SK-N-SH (cell line): ENCODE data around the gene OR2AT4.

Experiments
- FOXJ3 ChIP-seq: sonication (generic); formaldehyde crosslinking; IDR thresholded peaks from 2 replicates; pipeline ENCODE4 v1.5.1; 2020; ENCODE audit warnings: mild to moderate bottlenecking, missing genetic modification reagents
- GABPA ChIP-seq: IDR thresholded peaks from 2 replicates; pipeline ENCODE4 v1.4.0; 2012; ENCODE audit warnings: low read depth, mild to moderate bottlenecking
- POLR2AphosphoS5 ChIP-seq: IDR thresholded peaks from 2 replicates; pipeline ENCODE4 v1.6.1; 2012; ENCODE audit warnings: low read depth, low read length
- RCOR1 ChIP-seq: fragments of 150-350 bp; IDR thresholded peaks from 2 replicates; pipeline ENCODE4 v1.6.1; 2017; ENCODE audit warnings: antibody characterized with exemption, low read length
- REST ChIP-seq: IDR thresholded peaks from 2 replicates; pipeline ENCODE4 v1.6.1; 2012; ENCODE audit warnings: mild to moderate bottlenecking, low read depth, low read length, moderate library complexity
- RXRA ChIP-seq: IDR thresholded peaks from 2 replicates; pipeline ENCODE4 v1.4.0; 2012; ENCODE audit warnings: low read depth, mild to moderate bottlenecking, borderline replicate concordance
- SMC3 ChIP-seq: IDR thresholded peaks from 2 replicates; pipeline ENCODE4 v1.6.1; 2012; ENCODE audit warnings: low read depth, low read length, improper control_type of control experiment
- TCF12 ChIP-seq: IDR thresholded peaks from 2 replicates; pipeline ENCODE4 v1.4.0; 2012
- TF ChIP-seq, protein P1 (sequence below): fragments of 200-600 bp; sonication (generic); IDR thresholded peaks from 2 replicates; pipeline ENCODE4 v1.6.1; 2017; ENCODE audit warnings: antibody characterized with exemption, mild to moderate bottlenecking, moderate library complexity

DNA sequence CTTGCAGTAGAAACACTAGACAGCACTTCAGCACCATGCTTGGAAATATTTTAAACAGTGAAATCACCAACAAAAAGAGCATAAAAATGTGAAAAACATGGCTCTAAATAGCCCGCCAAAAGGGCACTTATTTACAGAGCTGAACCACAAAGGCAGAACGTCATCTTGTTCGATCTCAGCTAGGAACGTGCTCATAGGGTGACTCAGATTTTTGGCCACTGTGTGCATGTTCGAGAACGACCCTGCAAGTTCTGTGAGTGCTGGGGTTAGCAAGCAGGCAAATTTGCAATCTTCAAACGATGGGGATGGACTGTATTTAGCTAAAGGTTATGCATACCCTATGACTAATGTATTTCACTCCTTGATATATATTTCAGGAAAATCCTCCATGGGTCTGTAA lies 30.6 kb downstream of the OR2AT4 start:
- TF ChIP-seq TCF12 (no peak), SMC3 (no peak), GABPA (no peak), RXRA (no peak), RCOR1 (no peak), POLR2AphosphoS5 (no peak), REST (no peak), FOXJ3 (CRISPR knock-in tag) (no peak)
- TF ChIP-seq, protein P1, sequence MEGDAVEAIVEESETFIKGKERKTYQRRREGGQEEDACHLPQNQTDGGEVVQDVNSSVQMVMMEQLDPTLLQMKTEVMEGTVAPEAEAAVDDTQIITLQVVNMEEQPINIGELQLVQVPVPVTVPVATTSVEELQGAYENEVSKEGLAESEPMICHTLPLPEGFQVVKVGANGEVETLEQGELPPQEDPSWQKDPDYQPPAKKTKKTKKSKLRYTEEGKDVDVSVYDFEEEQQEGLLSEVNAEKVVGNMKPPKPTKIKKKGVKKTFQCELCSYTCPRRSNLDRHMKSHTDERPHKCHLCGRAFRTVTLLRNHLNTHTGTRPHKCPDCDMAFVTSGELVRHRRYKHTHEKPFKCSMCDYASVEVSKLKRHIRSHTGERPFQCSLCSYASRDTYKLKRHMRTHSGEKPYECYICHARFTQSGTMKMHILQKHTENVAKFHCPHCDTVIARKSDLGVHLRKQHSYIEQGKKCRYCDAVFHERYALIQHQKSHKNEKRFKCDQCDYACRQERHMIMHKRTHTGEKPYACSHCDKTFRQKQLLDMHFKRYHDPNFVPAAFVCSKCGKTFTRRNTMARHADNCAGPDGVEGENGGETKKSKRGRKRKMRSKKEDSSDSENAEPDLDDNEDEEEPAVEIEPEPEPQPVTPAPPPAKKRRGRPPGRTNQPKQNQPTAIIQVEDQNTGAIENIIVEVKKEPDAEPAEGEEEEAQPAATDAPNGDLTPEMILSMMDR, result no peak
